ENCODE results near the gene DCAF4. TPM values are rescaled to one million over a fixed set of nuclear protein-coding genes. Genes with fewer than 3 reads are reported as not detected.
"Not testable (repeated sequence)": the region's sequence is repeated elsewhere in the genome, so short reads cannot be mapped to it uniquely, and the experiment has no call there.

The DCAF4 gene
- total RNA-seq, 1 experiment from 2014 or later = 39.4 TPM

DNA sequence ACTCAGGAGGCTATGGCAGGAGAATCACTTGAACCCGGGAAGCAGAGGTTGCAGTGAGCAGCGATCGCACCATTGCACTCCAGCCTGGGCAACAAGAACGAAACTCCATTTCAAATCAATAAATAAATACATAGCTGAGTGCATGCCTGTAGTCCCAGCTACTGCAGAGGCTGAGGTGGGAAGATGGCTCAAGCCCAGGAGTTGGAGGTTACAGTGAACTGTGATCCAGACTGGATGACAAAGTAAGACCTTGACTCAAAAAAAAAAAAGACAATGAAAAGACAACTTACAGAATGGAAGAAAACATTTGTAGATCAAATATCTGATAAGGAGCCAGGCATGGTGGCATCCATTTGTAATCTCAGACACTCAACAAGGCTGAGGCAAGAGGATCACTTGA is 73.1 kb downstream of the DCAF4 start:
- H3K36me3 Mint-ChIP-seq (ENCODE audit: insufficient read depth, unreplicated experiment) = peaks cover 55% of the 10 kb centered on the region
- CTCF ChIA-PET = interaction anchor here (0.7 to 1.2 kb wide), 2 partner anchors 13 to 60 kb away, joined by 3 to 5 read pairs; no protein-coding TSS in a partner anchor
- TF ChIP-seq, protein P1, sequence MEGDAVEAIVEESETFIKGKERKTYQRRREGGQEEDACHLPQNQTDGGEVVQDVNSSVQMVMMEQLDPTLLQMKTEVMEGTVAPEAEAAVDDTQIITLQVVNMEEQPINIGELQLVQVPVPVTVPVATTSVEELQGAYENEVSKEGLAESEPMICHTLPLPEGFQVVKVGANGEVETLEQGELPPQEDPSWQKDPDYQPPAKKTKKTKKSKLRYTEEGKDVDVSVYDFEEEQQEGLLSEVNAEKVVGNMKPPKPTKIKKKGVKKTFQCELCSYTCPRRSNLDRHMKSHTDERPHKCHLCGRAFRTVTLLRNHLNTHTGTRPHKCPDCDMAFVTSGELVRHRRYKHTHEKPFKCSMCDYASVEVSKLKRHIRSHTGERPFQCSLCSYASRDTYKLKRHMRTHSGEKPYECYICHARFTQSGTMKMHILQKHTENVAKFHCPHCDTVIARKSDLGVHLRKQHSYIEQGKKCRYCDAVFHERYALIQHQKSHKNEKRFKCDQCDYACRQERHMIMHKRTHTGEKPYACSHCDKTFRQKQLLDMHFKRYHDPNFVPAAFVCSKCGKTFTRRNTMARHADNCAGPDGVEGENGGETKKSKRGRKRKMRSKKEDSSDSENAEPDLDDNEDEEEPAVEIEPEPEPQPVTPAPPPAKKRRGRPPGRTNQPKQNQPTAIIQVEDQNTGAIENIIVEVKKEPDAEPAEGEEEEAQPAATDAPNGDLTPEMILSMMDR (IDR thresholded peaks at IDR 0.05; ENCODE audit: unreplicated experiment) = no peak
- no peak overlapping the region for H3K4me3 Mint-ChIP-seq (ENCODE audit: unreplicated experiment)
- POLR2A ChIA-PET = no interaction called here
- no TSS peak for BruUV-seq (replicated peaks)
- no peak overlapping the region for H3K27ac Mint-ChIP-seq (ENCODE audit: low read depth, unreplicated experiment)
- H3K27me3 Mint-ChIP-seq (ENCODE audit: insufficient read depth, unreplicated experiment) = no peaks in the 10 kb centered on the region
- H3K9me3 Mint-ChIP-seq (ENCODE audit: unreplicated experiment) = no peaks in the 10 kb centered on the region
- peaks cover 8% of the 10 kb centered on the region for H3K4me1 Mint-ChIP-seq (ENCODE audit: insufficient read depth, unreplicated experiment)
- intact Hi-C loops (cut with micrococcal nuclease) = no loop called here
- no peak for DNase-seq (ENCODE audit: unreplicated experiment)

DNA sequence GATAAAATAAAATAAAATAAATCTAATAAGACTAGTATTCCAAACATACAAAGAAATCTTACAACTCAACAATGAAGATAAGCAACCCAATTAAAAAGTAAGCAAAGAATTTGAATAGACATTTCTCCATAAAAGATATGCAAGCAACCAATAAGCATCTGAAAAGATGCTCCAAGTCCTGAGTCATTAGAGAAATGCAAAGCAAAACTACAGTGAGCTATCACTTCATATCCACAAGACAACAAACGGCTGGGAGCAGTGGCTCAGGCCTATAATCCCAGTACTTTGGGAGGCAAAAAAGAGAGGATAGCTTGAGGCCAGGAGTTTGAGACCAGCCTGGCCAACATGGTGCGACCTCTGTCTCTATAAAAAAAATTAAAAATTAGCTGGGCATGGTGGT is 73.8 kb downstream of the DCAF4 start:
- Mint-ChIP-seq H3K27ac (ENCODE audit: low read depth, unreplicated experiment) (no peak overlapping the region), H3K9me3 (ENCODE audit: unreplicated experiment) (no peaks in the 10 kb centered on the region), H3K4me1 (ENCODE audit: insufficient read depth, unreplicated experiment) (peaks cover 8% of the 10 kb centered on the region), H3K36me3 (ENCODE audit: insufficient read depth, unreplicated experiment) (peaks cover 50% of the 10 kb centered on the region), H3K27me3 (ENCODE audit: insufficient read depth, unreplicated experiment) (no peaks in the 10 kb centered on the region), H3K4me3 (ENCODE audit: unreplicated experiment) (no peak overlapping the region)
- ChIA-PET POLR2A (no interaction called here), CTCF (interaction anchor here (0.7 to 1.2 kb wide), 3 partner anchors 12 to 59 kb away, joined by 3 to 5 read pairs (median 3); no protein-coding TSS in a partner anchor)
- BruUV-seq (replicated peaks) = no TSS peak
- no peak for DNase-seq (ENCODE audit: unreplicated experiment)
- TF ChIP-seq, protein P1 (IDR thresholded peaks at IDR 0.05; ENCODE audit: unreplicated experiment) = no peak
- intact Hi-C loops (cut with micrococcal nuclease) = no loop called here

DNA sequence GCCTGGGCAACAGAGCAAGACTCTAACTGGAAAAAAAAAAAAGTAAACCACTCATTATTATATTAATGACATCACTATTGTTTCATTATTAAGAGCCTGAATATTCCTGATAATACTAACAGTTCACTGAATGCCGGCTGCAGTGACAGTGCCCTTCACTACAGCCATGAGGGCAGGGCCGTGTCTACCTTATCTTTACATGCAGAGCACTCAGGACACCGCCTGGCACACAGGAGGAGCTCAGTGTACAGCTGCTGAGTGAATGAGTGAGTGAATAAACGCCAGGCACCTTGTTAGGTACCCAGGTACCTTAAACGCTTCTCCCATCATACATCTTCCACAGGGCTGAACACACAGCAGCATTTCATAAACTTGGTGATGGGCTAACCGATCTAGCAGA is 77.4 kb downstream of the DCAF4 start:
- CTCF ChIA-PET = interaction anchor here (0.6 kb wide), 2 partner anchors 200 to 372 kb away, joined by 3 to 4 read pairs; no protein-coding TSS in a partner anchor
- POLR2A ChIA-PET = interaction anchor here (2.2 kb wide), 1 partner anchor 23 kb away, joined by 7 read pairs; the partner anchor contains the start of gene ZFYVE1

DNA sequence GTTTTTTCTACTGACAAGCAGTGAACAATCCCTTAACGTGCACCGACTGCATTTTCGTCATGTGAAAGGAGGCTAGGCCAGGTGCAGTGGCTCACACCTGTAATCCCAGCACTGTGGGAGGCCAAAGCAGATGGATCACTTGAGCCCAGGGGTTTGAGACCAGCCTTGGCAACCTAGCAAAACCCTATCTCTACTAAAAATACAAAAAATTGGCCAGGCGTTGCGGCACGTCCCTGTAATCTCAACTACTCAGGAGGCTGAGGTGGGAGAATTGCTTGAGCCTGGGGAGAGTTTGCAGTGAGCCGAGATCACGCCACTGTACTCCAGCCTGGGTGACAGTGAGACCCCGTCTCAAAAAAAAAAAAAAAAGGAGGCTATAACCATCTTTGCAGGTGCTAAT is 78.4 kb downstream of the DCAF4 start:
- H3K4me1 Mint-ChIP-seq (ENCODE audit: insufficient read depth, unreplicated experiment); intact Hi-C loops (cut with micrococcal nuclease); H3K27ac Mint-ChIP-seq (ENCODE audit: low read depth, unreplicated experiment); H3K9me3 Mint-ChIP-seq (ENCODE audit: unreplicated experiment); H3K4me3 Mint-ChIP-seq (ENCODE audit: unreplicated experiment); H3K27me3 Mint-ChIP-seq (ENCODE audit: insufficient read depth, unreplicated experiment); DNase-seq (ENCODE audit: unreplicated experiment); BruUV-seq (replicated peaks): not testable (repeated sequence)
- peaks cover 32% of the 10 kb centered on the region for H3K36me3 Mint-ChIP-seq (ENCODE audit: insufficient read depth, unreplicated experiment)
- POLR2A ChIA-PET = interaction anchor here (0.6 to 1.3 kb wide), 2 partner anchors 21 to 54 kb away, joined by 3 to 4 read pairs; partner anchors contain the start of gene RBM25
- CTCF ChIA-PET = interaction anchor here (0.5 to 1.3 kb wide), 2 partner anchors 46 to 359 kb away, joined by 3 to 4 read pairs; no protein-coding TSS in a partner anchor

More for the DNA sequence above, 77.4 kb downstream of the DCAF4 start:
- TF ChIP-seq, protein P1 (IDR thresholded peaks at IDR 0.05; ENCODE audit: unreplicated experiment) = no peak
- Mint-ChIP-seq H3K4me1 (ENCODE audit: insufficient read depth, unreplicated experiment) (peaks cover 8% of the 10 kb centered on the region), H3K27me3 (ENCODE audit: insufficient read depth, unreplicated experiment) (no peaks in the 10 kb centered on the region), H3K9me3 (ENCODE audit: unreplicated experiment) (no peaks in the 10 kb centered on the region), H3K4me3 (ENCODE audit: unreplicated experiment) (no peak overlapping the region), H3K27ac (ENCODE audit: low read depth, unreplicated experiment) (no peak overlapping the region), H3K36me3 (ENCODE audit: insufficient read depth, unreplicated experiment) (peaks cover 41% of the 10 kb centered on the region)
- intact Hi-C loops (cut with micrococcal nuclease) = no loop called here
- BruUV-seq (replicated peaks) = no TSS peak
- no peak for DNase-seq (ENCODE audit: unreplicated experiment)

Data from MCF 10A (cell line).